ENCODE results near the gene PCGF3.

PCGF3 gene

DNA sequence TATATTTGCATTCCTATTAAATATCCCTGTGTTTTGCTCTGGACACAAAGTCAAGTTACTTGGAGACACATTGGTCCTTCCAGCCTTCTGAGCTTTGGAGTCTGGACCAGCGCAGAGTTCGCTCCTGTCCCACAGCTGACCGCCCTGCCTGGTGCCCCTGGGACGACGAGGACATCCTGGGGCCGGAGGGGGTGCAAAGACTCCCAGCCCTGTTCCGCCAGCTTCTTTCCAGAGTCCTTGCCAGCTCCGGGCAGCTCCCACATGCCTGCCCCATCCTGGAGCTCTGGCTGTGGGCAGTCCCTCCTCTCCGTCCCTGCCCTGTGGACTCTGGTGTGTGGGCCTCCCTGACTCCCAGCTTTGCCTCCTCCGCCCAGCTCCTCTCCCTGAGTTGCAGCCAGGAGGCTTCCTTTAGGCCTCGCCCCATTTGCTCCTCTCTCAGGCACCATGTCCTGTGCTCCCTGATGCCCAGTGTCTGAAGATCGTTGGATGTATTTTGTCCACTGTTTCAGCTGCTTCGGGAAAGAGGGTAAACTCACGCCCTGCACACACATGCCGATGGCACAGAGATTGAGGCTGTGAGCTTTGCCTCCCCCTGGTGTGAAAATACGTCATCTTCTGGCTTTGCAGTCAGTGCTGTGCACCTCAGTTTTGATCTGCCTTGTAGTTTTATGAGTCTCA lies 4.9 kb upstream of the PCGF3 start:
- no peaks in the 10 kb centered on the region for H3K36me3 ChIP-seq (replicated peaks; ENCODE audit: low read depth, low read length)
- H3K4me2 ChIP-seq (ENCODE audit: low read length) = no peak overlapping the region
- peaks cover 26% of the 10 kb centered on the region for H3K4me1 ChIP-seq (ENCODE audit: low read length)
- H4K20me1 ChIP-seq (ENCODE audit: insufficient read depth, low read length) = no peaks in the 10 kb centered on the region
- no peaks in the 10 kb centered on the region for H3K27me3 ChIP-seq (ENCODE audit: low read depth, low read length)
- peaks cover under 1% of the 10 kb centered on the region; the same call in 1 of the 2 replicates for H3K79me2 ChIP-seq (ENCODE audit: low read length)
- no peak overlapping the region for H2AFZ ChIP-seq (ENCODE audit: low read depth, low read length)
- TF ChIP-seq EZH2phosphoT487 (IDR thresholded peaks at IDR 0.05; ENCODE audit: low read depth) = no peak
- TF ChIP-seq, protein P1, sequence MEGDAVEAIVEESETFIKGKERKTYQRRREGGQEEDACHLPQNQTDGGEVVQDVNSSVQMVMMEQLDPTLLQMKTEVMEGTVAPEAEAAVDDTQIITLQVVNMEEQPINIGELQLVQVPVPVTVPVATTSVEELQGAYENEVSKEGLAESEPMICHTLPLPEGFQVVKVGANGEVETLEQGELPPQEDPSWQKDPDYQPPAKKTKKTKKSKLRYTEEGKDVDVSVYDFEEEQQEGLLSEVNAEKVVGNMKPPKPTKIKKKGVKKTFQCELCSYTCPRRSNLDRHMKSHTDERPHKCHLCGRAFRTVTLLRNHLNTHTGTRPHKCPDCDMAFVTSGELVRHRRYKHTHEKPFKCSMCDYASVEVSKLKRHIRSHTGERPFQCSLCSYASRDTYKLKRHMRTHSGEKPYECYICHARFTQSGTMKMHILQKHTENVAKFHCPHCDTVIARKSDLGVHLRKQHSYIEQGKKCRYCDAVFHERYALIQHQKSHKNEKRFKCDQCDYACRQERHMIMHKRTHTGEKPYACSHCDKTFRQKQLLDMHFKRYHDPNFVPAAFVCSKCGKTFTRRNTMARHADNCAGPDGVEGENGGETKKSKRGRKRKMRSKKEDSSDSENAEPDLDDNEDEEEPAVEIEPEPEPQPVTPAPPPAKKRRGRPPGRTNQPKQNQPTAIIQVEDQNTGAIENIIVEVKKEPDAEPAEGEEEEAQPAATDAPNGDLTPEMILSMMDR (IDR thresholded peaks at IDR 0.05; ENCODE audit: low read depth, low read length) = peak; percentile 35
- no peaks in the 10 kb centered on the region for H3K9me3 ChIP-seq (ENCODE audit: insufficient read depth, low read length)
- H3K27ac ChIP-seq (ENCODE audit: low read length) = no peak overlapping the region
- H3K9ac ChIP-seq (ENCODE audit: low read length) = no peak overlapping the region
- no peak overlapping the region for H3K4me3 ChIP-seq (ENCODE audit: low read length)

DNA sequence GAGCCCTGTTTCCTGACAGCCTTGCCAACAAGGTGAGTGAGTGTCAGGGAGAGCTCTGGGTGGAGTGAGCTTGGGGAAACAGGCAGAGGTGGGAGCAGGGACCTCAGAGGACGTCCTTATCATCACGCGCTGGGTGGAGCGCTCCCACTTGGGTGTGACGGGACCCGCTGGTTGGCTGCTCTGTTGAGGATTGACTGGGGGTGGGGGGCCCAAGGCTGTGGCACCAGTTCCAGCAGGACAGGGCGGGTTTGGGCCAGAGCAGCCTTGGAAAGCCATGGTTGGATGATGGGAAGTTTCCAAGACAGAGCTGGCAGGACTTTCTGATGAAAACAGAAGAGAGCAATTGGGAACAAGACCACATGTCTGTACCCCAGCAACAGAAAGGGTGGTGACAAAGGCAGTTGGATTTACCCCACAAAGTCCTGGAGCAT lies 3.0 kb upstream of the PCGF3 start:
- Histone ChIP-seq H3K9me3 (ENCODE audit: insufficient read depth, low read length) (no peaks in the 10 kb centered on the region), H3K4me2 (ENCODE audit: low read length) (no peak overlapping the region), H3K4me1 (ENCODE audit: low read length) (peaks cover 32% of the 10 kb centered on the region), H3K27ac (ENCODE audit: low read length) (no peak overlapping the region), H3K79me2 (ENCODE audit: low read length) (peaks cover 20% of the 10 kb centered on the region), H3K4me3 (ENCODE audit: low read length) (no peak overlapping the region), H3K9ac (ENCODE audit: low read length) (no peak overlapping the region), H4K20me1 (ENCODE audit: insufficient read depth, low read length) (0 out of 2 replicates have a peak, but pooled peaks cover 3% of the 10 kb centered on the region), H3K27me3 (ENCODE audit: low read depth, low read length) (no peaks in the 10 kb centered on the region), H2AFZ (ENCODE audit: low read depth, low read length) (no peak overlapping the region), H3K36me3 (replicated peaks; ENCODE audit: low read depth, low read length) (no peaks in the 10 kb centered on the region)
- TF ChIP-seq, protein P1 (IDR thresholded peaks at IDR 0.05; ENCODE audit: low read depth, low read length) = no peak
- no peak for TF ChIP-seq EZH2phosphoT487 (IDR thresholded peaks at IDR 0.05; ENCODE audit: low read depth)

DNA sequence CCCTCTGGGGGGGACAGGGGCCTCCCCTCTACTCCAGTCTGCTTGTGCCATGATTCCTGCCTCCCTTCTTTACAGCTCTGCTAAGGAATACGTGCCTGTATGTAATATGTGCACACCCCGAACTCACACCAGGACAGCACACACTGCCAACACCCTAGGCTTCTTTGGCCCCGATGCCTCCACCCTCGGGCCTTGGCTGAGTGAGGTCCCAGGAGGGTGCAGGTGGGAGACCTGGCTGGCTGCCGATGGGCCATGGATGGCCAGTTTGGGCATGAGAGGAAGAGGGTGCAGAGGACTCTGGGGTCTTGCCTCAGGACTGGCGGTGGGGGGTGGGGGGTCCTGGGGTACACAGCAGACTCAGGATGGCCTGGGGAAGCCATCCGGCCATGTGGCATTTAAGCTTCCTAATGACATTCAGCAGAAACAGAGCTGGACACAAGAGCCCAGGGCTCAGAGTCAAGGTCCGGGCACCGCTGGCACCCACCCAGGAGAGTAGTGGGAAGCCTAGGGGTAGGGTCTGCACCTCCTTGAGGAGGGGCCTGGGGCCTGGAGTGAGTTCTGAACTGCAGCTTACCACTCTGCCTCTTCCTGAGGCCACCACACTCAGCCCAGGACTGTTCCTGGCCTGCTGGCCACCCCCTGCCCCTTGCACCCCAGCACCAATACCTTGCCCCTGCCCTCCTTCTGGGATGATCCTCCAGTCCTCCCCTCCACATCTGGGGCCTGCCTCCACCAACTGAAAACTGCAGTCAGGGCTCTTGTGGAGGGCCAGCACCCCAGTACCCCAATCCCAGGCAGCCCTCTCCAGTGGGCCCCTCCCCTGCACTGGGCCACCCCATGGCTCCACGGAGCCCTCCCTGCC lies 2.1 kb upstream of the PCGF3 start:
- peaks cover 8% of the 10 kb centered on the region; the same call in 1 of the 2 replicates for H4K20me1 ChIP-seq (ENCODE audit: insufficient read depth, low read length)
- no peak overlapping the region for H3K4me3 ChIP-seq (ENCODE audit: low read length)
- H2AFZ ChIP-seq (ENCODE audit: low read depth, low read length) = no peak overlapping the region
- H3K27me3 ChIP-seq (ENCODE audit: low read depth, low read length) = no peaks in the 10 kb centered on the region
- H3K4me2 ChIP-seq (ENCODE audit: low read length) = no peak overlapping the region
- peaks cover 28% of the 10 kb centered on the region for H3K79me2 ChIP-seq (ENCODE audit: low read length)
- H3K27ac ChIP-seq (ENCODE audit: low read length) = no peak overlapping the region
- H3K9me3 ChIP-seq (ENCODE audit: insufficient read depth, low read length) = no peaks in the 10 kb centered on the region
- peaks cover 6% of the 10 kb centered on the region for H3K36me3 ChIP-seq (replicated peaks; ENCODE audit: low read depth, low read length)
- peaks cover 29% of the 10 kb centered on the region for H3K4me1 ChIP-seq (ENCODE audit: low read length)
- TF ChIP-seq, protein P1 (IDR thresholded peaks at IDR 0.05; ENCODE audit: low read depth, low read length) = no peak
- TF ChIP-seq EZH2phosphoT487 (IDR thresholded peaks at IDR 0.05; ENCODE audit: low read depth) = no peak
- no peak overlapping the region for H3K9ac ChIP-seq (ENCODE audit: low read length)

Measured in OCI-LY3 (cell line).